Measurements from ENCODE around the gene KRT74.

Gene KRT74

DNA sequence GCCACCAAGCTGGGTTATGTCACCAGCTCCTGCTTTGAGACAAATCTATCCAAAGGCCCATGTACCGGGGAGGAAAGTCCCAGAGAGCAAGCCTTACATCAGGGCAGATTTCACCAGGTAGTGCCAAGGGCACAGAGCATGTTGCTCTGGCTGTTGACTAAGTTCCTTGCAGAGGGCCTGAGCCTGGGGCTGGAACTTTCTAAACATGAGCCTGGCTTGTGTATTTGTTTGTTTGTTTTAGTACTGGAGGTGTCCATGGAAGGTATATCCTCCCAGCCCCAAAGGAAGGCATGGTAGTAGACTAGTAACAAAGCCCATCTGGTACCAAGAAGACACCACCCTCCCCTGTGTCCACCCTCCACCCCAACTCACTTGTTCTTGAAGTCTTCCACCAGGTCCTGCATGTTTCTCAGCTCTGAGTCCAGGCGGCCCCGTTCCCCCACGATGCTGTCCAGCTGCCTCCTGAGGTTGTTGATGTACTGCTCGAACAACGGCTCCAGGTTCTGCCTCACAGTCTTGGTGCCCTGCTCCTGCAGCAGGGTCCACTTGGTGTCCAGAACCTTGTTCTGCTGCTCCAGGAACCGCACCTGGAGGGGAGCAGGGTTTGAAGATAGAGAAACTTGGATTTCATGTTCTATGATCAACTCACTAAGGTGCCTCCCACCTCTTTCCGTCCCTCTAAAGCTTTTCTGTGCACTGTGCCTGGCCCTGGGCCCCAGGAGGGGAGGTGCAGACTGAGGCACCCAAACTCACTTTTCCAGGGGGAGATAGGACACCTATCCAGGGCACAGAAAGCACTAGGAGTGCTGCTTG is 54.9 kb downstream of the KRT74 start:
- no peak for DNase-seq

DNA sequence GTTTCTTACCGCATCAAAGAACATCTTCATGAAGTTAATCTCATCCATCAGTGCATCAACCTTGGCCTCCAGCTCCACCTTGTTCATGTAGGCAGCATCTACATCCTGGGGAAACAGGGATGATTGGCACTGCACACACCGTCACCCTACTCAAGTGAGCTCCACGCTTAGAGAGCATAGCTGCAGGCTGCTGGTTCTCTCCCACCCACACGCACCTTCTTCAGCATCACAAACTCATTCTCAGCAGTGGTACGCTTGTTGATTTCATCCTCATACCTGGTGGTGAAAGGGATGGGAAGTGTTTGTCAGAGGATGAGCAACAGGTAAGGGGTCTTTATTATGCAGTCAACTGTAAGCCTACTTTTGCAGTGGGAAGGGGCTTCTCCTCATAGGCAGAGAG is 55.8 kb downstream of the KRT74 start:
- DNase-seq = no peak

DNA sequence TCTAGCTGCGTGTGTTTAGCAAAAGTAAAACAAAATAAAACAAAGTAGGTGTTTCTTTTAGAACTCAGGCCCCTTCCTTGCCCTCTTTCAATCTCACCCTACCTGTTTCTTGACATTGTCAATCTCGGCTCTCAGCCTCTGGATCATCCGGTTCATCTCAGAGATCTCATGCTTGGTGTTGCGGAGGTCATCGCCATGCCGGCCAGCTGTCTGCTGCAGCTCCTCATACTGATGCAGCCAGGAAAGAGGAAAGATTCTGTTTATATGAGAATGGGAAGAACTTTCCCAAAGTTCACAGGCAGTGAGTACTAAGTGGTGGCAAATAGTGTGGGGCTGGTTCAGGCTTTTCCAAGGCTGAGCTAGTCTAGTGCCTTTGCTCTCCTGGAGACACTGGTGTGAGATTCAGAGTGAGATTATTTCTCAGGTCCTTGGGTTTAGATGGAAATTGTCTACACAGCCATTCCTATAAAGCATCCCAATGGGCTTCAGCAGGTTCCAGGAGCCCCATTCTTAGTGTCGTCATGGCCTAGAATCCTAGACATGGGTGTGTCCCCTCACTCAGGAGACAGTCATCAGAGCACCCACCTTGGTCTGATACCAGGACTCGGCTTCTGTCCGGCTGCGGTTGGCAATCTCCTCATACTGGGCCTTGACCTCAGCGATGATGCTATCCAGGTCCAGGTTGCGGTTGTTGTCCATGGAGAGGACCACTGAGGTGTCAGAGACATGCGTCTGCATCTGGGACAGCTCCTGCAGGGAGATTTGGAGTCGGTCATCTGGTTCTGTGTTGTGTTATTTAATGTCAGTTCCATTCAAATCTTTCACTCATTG is 56.4 kb downstream of the KRT74 start:
- DNase-seq = no peak

DNA sequence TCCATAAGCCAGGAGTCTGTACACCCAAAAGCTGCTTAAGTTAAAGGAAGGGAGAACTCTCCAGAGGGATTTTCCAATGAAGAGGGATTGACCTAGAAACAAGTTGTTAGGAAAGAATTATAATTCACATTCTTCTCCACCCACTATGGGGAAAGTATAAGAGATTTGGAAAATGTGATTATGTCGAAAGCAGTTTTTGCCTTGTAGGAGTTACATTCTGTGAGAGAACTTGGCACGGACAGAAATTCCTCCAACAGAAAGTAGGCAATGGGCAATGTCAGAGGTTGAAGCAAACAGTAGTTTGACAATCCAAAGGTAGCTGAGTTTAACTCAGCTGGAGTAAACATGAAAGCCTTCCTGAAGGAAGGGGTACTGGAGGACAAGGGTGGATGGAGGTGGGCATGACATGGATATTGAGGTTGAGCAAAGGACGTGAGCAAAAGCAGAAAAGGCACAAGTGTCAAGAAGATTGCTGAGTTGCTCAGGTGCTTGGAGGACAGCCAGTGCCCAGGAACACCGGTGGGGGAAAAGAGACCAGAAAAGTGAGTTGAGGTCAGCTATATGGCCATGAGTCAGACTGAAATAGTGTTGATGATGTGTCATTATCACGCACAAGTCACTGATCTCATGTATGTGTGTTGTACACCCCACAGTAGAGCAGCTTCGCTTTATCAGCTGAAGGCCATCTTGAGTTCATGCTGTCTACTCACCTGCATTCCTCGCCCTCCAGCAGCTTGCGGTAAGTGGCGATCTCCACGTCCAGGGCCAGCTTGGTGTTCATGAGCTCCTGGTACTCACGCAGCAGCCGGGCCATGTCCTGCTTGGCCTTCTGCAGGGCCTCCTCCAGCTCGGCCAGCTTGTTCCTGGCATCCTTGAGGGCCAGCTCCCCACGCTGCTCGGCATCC is 57.5 kb downstream of the KRT74 start:
- no peak for DNase-seq

Measured in DMS79 (cell line).